ENCODE results near the gene RPRML. TPM values are rescaled to one million over a fixed set of nuclear protein-coding genes. Genes with fewer than 3 reads are reported as not detected.
"Not testable (repeated sequence)": the region's sequence is repeated elsewhere in the genome, so short reads cannot be mapped to it uniquely, and the experiment has no call there.

The RPRML gene
- total RNA-seq: 2.0 TPM

GRCh38 chr17:46979147-46979863 lies at the start of gene RPRML:
Gene RPRML (minus strand): TSS chr17:46979253. CDS start chr17:46979007, 246 bp downstream.
- FAIRE-seq: no peak
- peak in 1 of 2 donors; percentile 24 for DNase-seq (ENCODE audit: low spot score in 2 of 2)

- DNase-seq (ENCODE audit: low spot score in 2 of 2); FAIRE-seq: not testable (repeated sequence)
Measured at GRCh38 chr17:47016966-47017365, 37.9 kb upstream of the RPRML start.

- no peak for DNase-seq (ENCODE audit: low spot score in 2 of 2)
- no peak for FAIRE-seq
Measured at GRCh38 chr17:47013341-47013740, 34.3 kb upstream of the RPRML start.

DNA sequence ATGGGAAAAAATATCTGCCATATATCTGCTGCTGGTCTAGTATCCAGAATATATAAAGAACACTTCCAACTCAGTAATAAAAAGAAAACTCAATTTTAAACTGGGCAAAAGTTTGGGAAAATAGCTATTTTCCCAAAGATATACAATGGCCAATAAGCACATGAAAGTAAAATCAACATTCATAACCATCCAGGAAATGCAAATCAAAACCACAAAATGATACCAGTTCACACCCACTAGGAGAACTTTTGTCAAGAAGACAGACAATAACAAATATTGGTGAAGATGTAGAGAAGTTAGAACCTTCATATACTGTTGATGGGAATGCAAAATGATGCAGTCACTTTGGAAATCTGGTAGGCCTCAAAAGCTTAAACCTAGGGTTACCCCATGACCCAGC lies 33.4 kb upstream of the RPRML start:
- FAIRE-seq (no peak), DNase-seq (ENCODE audit: low spot score in 2 of 2) (no peak)

DNA sequence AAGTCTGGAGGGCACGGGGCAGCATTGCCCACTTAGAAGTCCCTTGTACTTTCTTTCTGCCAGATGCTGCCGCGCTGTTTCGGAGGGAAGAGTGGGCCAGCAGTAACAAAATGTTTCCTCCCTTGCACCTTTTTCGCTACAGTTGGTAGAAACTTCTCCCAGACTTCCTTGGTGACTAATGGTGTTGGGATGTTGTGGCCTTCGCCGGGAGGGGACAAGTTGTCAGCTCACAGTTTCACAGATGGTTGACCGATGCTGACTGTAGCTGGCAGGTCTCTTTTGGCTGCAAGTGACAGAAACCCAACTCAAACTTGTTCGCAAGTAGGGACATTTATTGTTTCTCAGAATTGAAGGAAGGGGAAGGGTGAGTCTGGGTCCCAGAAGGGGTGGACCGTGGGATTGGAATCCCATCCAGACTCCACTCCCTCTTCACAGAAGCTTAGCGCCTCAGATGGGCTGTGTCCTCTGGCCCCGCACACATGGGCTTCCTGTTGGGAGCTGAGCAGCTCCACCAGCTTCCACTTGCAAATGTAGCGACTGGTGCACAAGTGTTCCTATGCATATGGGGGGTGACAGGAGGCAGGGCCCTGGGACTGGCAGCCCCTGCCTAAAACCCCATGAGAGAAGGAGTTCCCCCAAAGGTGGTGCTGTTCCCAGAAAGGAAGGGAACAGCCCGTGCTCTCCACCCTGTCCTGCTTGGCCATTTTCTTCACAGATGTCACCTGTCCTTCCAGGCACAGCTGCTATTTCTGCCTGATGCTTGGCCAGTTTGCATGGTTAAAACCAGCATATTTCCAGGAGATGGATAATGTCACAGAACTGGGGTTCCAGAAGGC lies 30.9 kb upstream of the RPRML start:
- FAIRE-seq: no peak
- DNase-seq (ENCODE audit: low spot score in 2 of 2): no peak

GRCh38 chr17:47004906-47005305 lies 25.9 kb upstream of the RPRML start:
- no peak for FAIRE-seq
- no peak for DNase-seq (ENCODE audit: low spot score in 2 of 2)

- DNase-seq (ENCODE audit: low spot score in 2 of 2); FAIRE-seq: not testable (repeated sequence)
Measured at GRCh38 chr17:47003864-47004263, 24.8 kb upstream of the RPRML start.

DNA sequence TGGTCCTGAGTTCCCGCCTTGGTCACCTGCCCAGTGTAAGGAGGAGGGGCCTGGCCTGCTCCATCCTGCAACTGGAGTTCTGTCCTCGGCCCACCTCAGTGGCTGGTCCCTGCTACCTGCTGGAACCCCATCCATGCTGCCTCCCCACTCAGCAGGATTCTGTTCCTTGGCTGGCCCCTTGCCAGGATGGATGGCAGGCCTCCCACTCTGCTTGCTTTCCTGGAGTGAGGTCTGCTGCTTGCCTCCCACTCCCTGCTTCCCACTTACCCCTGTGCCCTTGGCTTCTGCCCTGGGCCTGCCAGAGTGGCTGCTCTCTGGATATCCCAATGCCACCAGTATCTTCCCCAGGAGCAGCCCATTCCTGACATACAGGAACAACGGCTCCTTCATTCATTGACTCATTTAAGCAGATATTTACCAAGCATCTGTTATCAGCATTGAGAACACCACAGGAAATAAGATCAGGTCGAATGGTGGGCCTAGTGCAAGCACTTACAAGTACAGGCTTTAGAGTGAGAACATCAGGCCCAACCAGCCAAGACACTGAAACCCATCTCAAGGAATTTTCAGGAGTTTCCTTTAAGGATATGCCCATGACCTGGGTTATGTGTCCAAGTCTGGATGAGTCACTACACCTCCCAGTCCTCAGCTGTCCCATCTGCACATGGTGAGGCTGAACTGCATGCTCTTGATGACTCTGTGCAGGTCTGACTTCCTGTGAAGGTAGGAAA lies 17.0 kb upstream of the RPRML start:
- no peak for FAIRE-seq
- DNase-seq (ENCODE audit: low spot score in 2 of 2): no peak

GRCh38 chr17:46994993-46995392 lies 15.9 kb upstream of the RPRML start:
- no peak for FAIRE-seq
- DNase-seq (ENCODE audit: low spot score in 2 of 2): no peak

- DNase-seq (ENCODE audit: low spot score in 2 of 2): no peak
- no peak for FAIRE-seq
Measured at GRCh38 chr17:46991617-46992016, 12.6 kb upstream of the RPRML start.

DNA sequence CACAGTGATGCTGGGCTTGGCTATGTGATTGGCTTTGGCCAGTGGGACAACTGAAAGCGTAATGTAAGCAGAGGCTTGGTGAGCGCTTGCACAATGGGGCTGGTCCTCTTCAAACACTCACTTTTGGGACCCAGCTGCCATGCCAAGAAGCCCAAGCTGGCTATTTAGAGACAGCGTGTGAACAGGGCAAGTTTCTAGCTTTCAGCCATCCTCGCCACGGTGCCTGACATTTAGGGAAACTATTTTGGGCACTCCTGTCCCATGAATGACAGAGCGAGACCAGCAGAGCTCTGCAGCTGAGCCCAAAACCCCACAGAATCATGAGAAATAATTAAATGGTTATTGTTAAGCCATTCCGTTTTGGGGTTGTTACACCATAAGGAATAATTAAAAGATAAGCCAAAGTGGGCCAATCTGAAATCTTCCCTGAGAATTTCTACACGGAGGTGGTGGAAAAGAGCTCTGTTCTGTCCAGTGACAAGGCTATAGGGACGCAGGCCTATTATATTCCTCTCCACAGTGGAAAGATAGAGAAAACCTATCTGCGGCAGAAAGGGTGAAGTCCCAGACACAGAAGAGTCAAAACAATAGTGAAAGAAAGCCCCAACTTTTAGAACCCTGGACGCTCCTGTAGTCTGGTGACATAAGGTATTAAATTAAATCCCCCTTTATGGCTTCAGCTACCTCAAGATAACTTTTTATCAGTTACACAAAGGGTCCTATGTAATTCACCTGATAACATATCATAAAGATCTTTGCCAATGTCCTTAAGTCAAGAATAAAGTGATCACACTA lies 10.8 kb upstream of the RPRML start:
- DNase-seq (ENCODE audit: low spot score in 2 of 2): no peak
- FAIRE-seq: no peak

DNA sequence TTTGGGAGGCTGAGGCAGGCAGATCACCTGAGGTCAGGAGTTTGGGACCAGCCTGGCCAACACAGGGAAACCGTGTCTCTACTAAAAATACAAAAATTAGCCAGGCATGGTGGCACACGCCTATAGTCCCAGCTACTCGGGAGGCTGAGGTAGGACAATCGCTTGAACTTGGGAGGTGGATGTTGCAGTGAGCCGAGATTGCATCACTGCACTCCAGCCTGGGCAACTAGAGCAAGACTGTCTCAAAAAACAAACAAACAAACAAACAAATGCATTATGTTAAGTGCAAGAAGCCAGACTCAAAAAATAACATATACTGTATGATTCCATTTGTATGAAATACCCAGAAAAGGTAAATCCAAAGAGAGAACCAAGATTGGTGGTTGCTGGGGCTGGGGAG lies 8.9 kb upstream of the RPRML start:
- DNase-seq (ENCODE audit: low spot score in 2 of 2); FAIRE-seq: not testable (repeated sequence)

DNA sequence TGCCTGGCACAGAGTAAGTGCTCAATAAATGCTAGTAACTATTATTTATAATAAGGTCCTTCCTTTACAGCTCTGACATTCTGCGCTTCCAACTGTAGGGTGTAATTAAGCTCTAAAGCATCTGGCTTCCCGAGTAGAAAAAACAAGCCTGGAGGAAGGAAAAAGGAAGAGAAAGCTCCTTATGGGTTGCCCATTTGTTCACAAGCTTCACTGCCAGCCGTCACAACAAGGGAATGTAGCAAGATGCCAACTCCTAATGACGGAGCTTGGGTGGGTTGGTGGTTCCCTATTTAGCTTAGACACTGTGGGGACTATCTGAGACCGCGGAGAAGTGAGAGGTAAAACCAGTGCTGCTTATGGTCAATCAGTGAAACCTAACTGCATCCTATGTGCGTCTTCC lies 7.3 kb upstream of the RPRML start:
- no peak for FAIRE-seq
- DNase-seq (ENCODE audit: low spot score in 2 of 2): no peak

GRCh38 chr17:46984892-46985291 lies 5.8 kb upstream of the RPRML start:
- no peak for DNase-seq (ENCODE audit: low spot score in 2 of 2)
- no peak for FAIRE-seq

DNA sequence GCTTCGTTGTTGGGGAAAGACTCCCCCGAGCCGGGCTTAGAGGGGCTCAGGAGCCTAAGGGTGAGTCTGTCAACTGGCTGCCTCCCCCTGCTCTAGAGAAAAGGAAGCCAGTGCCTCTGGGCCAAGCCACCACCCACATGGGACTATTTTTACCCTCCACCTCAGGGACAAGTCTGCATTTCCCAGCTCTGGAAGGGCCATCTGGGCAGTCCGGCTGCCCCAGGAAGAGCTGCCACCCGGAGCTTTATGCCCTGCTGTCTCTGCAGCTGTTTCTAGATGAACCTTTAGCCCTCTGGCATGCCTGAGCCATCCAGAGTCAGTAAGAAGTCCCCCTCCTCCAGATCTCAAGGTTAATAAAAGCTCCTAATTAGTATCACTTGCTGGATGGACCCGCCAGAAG lies 5.3 kb upstream of the RPRML start:
- FAIRE-seq (no peak), DNase-seq (ENCODE audit: low spot score in 2 of 2) (no peak)

DNA sequence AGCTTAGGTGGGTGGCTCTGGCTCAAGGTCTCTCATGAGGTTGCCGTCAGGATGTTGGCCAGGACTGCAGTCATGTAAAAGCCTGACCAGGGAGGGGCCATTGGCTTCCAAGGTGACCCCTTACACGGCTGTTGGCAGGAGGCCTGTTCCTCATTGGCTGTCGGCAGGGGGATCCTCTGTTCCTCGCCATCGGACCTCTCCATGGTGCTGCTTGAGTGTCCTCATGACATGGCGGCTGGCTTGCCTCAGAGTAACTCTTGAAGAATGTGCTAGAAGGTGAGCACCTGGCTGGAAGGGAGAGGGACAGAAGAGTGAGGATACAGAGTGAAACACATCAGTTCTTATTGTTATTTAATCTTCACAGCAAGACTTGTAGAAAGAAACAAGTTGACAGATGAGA lies 4.7 kb upstream of the RPRML start:
- DNase-seq (ENCODE audit: low spot score in 2 of 2): no peak
- FAIRE-seq: no peak

DNA sequence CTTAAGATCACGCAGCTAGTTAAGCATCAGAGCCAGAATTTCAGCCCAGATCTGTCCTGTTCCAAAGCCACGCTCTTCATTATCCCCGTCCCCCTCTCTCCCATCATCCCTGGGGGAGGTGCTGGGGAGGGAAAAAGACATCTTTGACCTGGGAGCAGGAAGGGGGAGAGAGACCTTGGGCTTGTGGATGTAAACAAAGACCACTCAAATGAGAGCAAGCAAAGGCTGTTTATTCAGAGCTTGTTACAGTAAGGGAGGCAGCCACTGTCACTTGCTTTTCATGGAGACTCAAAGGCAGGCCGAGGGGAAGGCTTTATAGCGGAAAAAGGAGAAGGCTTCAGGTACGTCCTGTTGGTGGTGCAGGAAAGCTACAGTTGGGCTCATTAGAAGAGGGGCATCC lies 3.5 kb upstream of the RPRML start:
- FAIRE-seq (no peak), DNase-seq (ENCODE audit: low spot score in 2 of 2) (no peak)

- DNase-seq (ENCODE audit: low spot score in 2 of 2): no peak
- FAIRE-seq: no peak
Measured at GRCh38 chr17:46978489-46979146, 435 bp downstream of the RPRML start.

DNA sequence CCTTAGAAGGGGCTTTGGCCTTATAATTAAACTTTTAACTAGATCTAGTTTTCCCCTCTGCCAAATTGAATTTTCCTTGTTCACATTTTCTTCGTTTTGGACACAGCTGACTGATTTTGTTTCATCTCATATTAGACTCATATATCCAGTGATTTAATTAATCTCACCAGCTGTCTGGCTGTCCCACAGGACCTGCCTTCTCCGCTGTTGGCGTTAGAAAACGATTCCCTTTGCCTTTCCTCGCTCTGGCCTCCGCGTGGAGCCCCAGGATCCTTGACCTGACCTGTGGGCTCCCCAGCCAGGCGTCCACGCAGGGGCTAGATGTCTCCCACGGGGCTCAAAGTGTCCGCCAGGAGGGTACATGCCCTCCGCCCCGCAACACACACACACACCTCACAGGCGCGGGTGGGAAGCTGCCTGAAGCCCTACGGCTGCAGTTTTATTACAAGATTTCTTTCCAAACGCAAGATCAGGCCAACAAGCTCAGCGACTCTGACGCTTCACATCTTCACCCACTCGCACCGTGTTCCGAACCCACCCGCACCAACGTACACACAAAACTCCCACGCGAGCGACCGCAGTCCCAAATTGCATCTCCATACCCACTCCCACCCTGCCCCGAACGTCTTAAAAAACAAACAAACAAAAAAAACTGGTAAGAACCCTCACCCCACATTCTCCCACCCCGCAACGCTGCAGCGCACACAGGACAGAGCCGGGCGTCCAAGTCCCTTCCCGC lies 1.1 kb downstream of the RPRML start:
- no peak for FAIRE-seq
- DNase-seq (ENCODE audit: low spot score in 2 of 2): no peak

All from frontal cortex (tissue), 4 donors.